Forelimb muscle (tissue), 1 donor: ENCODE results near the gene LYZ. TPM values are rescaled to one million over a fixed set of nuclear protein-coding genes. Genes with fewer than 3 reads are reported as not detected.

ENCODE experiments used
- DNase-seq: peaks from one replicate; pipeline ENCODE4 v3.0.0-alpha.2; 2013; ENCODE audit warnings: low read depth
- polyA plus RNA-seq: library from polyadenylated mRNA; unstranded; fragments of 120-200 nt; gene quantifications from one replicate; pipeline ENCODE4 v1.2.1, GENCODE V29; 2013; ENCODE audit not compliant: insufficient read length

Gene LYZ
- polyA plus RNA-seq, 1 donor, result 27.3 TPM

- DNase-seq, result no peak
Observed at GRCh38 chr12:69386921-69387320, 38.7 kb downstream of the LYZ start.

- peak; percentile 26 for DNase-seq
Observed at GRCh38 chr12:69388371-69388770, 40.2 kb downstream of the LYZ start.

GRCh38 chr12:69389831-69390230 is 41.6 kb downstream of the LYZ start:
- no peak for DNase-seq

GRCh38 chr12:69392179-69392928 is 44.2 kb downstream of the LYZ start:
- DNase-seq, result no peak

GRCh38 chr12:69396041-69396440 is 47.9 kb downstream of the LYZ start:
- DNase-seq, result no peak

- DNase-seq, result no peak
Observed at GRCh38 chr12:69396963-69397362, 48.8 kb downstream of the LYZ start.

- DNase-seq, result no peak
Observed at GRCh38 chr12:69397978-69398377, 49.8 kb downstream of the LYZ start.

GRCh38 chr12:69401940-69402339 is 53.8 kb downstream of the LYZ start:
- DNase-seq, result no peak

Other genes starting within 250 kb of the LYZ start
- gene CPSF6, start 108.8 kb upstream of the LYZ start, polyA plus RNA-seq, result 52.4 TPM
- gene YEATS4, start 11.4 kb downstream of the LYZ start, polyA plus RNA-seq, result 13.2 TPM
- gene FRS2, start 122.0 kb downstream of the LYZ start, polyA plus RNA-seq, result 16.9 TPM
- 185 TPM for gene CCT2, start 237.1 kb downstream of the LYZ start, polyA plus RNA-seq